ENCODE results near the gene MACC1. TPM values are rescaled to one million over a fixed set of nuclear protein-coding genes. Genes with fewer than 3 reads are reported as not detected.

Gene MACC1
- total and polyA plus RNA-seq, 4 donors: 0.02 to 1.0 (median 0.50) TPM

DNA sequence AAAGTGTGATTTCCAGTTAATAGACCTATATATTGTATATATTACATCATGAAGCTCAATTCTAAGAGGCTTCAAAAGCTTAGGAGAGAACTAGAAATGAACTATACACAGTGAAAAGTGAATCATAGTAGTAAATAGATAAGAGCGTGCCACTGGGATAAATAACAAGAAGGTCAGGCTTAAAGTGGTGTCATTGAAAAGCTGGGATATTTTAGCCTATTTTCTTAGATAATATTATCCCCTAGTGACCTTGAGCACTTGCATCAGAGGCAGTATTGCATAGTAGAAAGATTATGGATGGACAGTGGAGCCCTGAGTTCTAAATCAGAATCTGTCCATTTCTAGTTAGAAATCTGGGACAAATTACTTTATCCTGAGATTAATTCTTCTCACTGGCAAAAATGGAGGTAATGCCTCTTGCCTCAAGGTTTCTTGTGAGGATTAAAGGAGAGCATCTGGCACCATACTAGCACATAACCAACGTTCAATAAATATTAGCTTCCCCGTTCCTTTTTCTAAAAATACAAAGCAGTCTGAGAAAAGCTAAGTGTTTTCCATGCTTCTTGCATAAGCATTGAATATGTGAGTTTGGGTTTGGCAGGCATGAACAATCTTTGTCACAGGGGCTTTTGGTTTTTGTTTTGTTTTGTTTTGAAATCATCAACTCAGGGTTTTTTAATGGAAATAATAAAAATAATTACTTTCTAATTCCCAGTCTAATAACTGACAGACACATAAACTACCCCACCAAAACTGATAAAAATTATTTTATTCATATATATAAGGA, 27.3 kb upstream of the MACC1 start (continued):
- TF ChIP-seq REST (IDR thresholded peaks at IDR 0.05): no peak

GRCh38 chr7:20241911-20242261, 24.7 kb upstream of the MACC1 start:
- H3K27me3 ChIP-seq (ENCODE audit: control insufficient read depth in 4 of 4, insufficient read depth in 4 of 4, low read length in 3 of 4): no peaks in the 10 kb centered on the region
- WGBS: 83% methylated on average over 2 of the region's 2 CpGs

DNA sequence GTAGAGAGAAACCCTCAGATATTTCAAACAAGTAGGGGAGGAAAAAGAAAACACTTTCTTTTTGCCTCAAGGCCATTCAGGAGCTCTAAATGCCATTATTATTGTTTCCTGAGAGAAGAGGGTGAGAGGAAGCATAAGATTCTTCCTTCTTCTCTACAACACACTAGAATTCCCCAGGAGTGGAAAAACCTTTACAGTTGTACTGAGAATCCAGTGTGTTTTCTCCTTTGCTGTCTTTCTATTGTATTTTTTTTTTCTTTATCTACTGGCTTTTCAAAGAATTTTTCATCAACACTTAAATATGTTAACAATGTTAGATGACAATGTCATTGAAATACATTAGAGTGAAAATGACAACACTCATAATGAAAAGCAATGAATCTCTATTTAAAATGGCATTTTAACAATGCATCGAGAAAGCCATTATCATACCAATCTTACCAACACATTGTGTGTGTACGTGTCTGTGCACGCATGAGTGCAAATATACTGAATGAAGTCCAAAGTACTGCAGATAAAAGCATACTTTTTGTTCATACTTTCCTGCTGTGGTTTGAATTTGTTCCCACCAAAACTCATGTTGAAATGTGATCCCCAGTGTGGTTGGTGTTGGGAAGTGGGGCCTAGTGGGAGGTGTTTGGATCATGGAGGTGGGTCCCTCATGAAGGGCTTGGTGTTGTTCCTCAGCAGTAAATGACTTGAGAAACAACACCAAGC, 24.2 kb upstream of the MACC1 start:
- Histone ChIP-seq H3K9ac (ENCODE audit: low read depth in 1 of 2, low read length in 2 of 2) (no peak overlapping the region), H3K27me3 (ENCODE audit: control insufficient read depth in 4 of 4, insufficient read depth in 4 of 4, low read length in 3 of 4) (no peaks in the 10 kb centered on the region), H3K9me3 (ENCODE audit: control insufficient read depth in 4 of 4, low read length in 3 of 4) (no peaks in the 10 kb centered on the region), H3K36me3 (ENCODE audit: control insufficient read depth in 4 of 4, insufficient read depth in 3 of 4, low read depth in 1 of 4, low read length in 3 of 4) (no peaks in the 10 kb centered on the region), H3K27ac (ENCODE audit: low read depth in 1 of 2, low read length in 2 of 2) (no peak overlapping the region), H3K4me1 (ENCODE audit: control insufficient read depth in 4 of 4, insufficient read depth in 4 of 4, low read length in 3 of 4) (no peaks in the 10 kb centered on the region), H3K4me3 (ENCODE audit: low read depth in 1 of 3, low read length in 3 of 3) (no peak overlapping the region)
- 80% methylated on average over 3 of the region's 3 CpGs for WGBS
- TF ChIP-seq ZBTB33 (IDR thresholded peaks at IDR 0.05): no peak
- TF ChIP-seq, protein P1, sequence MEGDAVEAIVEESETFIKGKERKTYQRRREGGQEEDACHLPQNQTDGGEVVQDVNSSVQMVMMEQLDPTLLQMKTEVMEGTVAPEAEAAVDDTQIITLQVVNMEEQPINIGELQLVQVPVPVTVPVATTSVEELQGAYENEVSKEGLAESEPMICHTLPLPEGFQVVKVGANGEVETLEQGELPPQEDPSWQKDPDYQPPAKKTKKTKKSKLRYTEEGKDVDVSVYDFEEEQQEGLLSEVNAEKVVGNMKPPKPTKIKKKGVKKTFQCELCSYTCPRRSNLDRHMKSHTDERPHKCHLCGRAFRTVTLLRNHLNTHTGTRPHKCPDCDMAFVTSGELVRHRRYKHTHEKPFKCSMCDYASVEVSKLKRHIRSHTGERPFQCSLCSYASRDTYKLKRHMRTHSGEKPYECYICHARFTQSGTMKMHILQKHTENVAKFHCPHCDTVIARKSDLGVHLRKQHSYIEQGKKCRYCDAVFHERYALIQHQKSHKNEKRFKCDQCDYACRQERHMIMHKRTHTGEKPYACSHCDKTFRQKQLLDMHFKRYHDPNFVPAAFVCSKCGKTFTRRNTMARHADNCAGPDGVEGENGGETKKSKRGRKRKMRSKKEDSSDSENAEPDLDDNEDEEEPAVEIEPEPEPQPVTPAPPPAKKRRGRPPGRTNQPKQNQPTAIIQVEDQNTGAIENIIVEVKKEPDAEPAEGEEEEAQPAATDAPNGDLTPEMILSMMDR (IDR thresholded peaks at IDR 0.05; ENCODE audit: low read depth, low read length, missing input control): no peak
- no peak for TF ChIP-seq HNF4A (conservative IDR thresholded peaks at IDR 0.05)
- no peak for TF ChIP-seq HNF4G (IDR thresholded peaks at IDR 0.05)
- TF ChIP-seq FOXA2 (IDR thresholded peaks at IDR 0.05): no peak
- no peak for TF ChIP-seq NR2F2 (IDR thresholded peaks at IDR 0.05)
- no peak for TF ChIP-seq REST (IDR thresholded peaks at IDR 0.05)
- TF ChIP-seq, protein P2, sequence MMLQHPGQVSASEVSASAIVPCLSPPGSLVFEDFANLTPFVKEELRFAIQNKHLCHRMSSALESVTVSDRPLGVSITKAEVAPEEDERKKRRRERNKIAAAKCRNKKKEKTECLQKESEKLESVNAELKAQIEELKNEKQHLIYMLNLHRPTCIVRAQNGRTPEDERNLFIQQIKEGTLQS (IDR thresholded peaks at IDR 0.05): no peak
- TF ChIP-seq GABPA (IDR thresholded peaks at IDR 0.05 in 1 of 2, conservative IDR thresholded peaks at IDR 0.05 in 1 of 2): no peak
- TF ChIP-seq JUND (IDR thresholded peaks at IDR 0.05): no peak
- TF ChIP-seq RAD21 (IDR thresholded peaks at IDR 0.05): no peak
- no peak for TF ChIP-seq MAX (IDR thresholded peaks at IDR 0.05)
- no peak for TF ChIP-seq SP1 (IDR thresholded peaks at IDR 0.05)
- TF ChIP-seq EGR1 (IDR thresholded peaks at IDR 0.05; ENCODE audit: low read depth in 2 of 2): no peak
- DNase-seq (ENCODE audit: low spot score): no peak

More at GRCh38 chr7:20241911-20242261, 24.7 kb upstream of the MACC1 start:
- no peaks in the 10 kb centered on the region for H3K4me1 ChIP-seq (ENCODE audit: control insufficient read depth in 4 of 4, insufficient read depth in 4 of 4, low read length in 3 of 4)
- no peak overlapping the region for H3K9ac ChIP-seq (ENCODE audit: low read depth in 1 of 2, low read length in 2 of 2)
- DNase-seq (ENCODE audit: low spot score): no peak
- TF ChIP-seq GABPA (IDR thresholded peaks at IDR 0.05 in 1 of 2, conservative IDR thresholded peaks at IDR 0.05 in 1 of 2) (no peak), HNF4A (conservative IDR thresholded peaks at IDR 0.05) (no peak)
- H3K9me3 ChIP-seq (ENCODE audit: control insufficient read depth in 4 of 4, low read length in 3 of 4): no peaks in the 10 kb centered on the region
- no peak overlapping the region for H3K27ac ChIP-seq (ENCODE audit: low read depth in 1 of 2, low read length in 2 of 2)
- no peaks in the 10 kb centered on the region for H3K36me3 ChIP-seq (ENCODE audit: control insufficient read depth in 4 of 4, insufficient read depth in 3 of 4, low read depth in 1 of 4, low read length in 3 of 4)
- no peak overlapping the region for H3K4me3 ChIP-seq (ENCODE audit: low read depth in 1 of 3, low read length in 3 of 3)

All from liver (tissue), 9 donors.